K562 (cell line): ENCODE results near the gene BCL2L1. TPM values are rescaled to one million over a fixed set of nuclear protein-coding genes. Genes with fewer than 3 reads are reported as not detected.

Experiments
- ATAC-seq: fragments of 200-7000 bp; cut with Tn5 transposase; 3 replicates; pipeline ENCODE4 v1.9.1; 2020; ENCODE audit warnings: moderate library complexity
- BruUV-seq: library from RNA; stranded (reverse); fragments of 400-500 nt; replicated peaks from 2 replicates; lab custom pipeline; 2021; lab: Mats Ljungman, UMichigan
- CTCF ChIA-PET: fragments of 300-600 bp; formaldehyde crosslinking; extraction: SDS; loops from one replicate; lab custom pipeline; 2021; ENCODE audit warnings: low intra/inter-chr PET ratio; lab: Yijun Ruan, JAX
- POLR2A ChIA-PET: fragments of 300-600, 350-650 bp; sonication (Branson Sonifier 250); formaldehyde crosslinking; extraction: SDS; loops from one replicate; lab custom pipeline; 2021; ENCODE audit warnings: antibody characterized with exemption, inconsistent platforms; lab: Yijun Ruan, JAX
- DNase-seq, 4 experiments: peaks; one replicate each; pipeline versions ENCODE4 v3.0.0 to v3.0.0-alpha.2; 2011 to 2018; ENCODE audit warnings: low spot score in 3 of 4, mixed read lengths in 3 of 4; ENCODE audit errors: extremely low read depth in 1 of 4
- FAIRE-seq: peaks from 2 replicates; lab custom pipeline; 2011; peaks lifted over from hg19 to GRCh38; lab: Jason Lieb, UNC
- H2AFZ ChIP-seq: 2 replicates; pipeline ENCODE4 v1.6.0; 2011; ENCODE audit warnings: low read depth, low read length, control low read depth, inconsistent platforms
- H3K27ac ChIP-seq: fragments of 200-600 bp; 3 replicates; pipeline ENCODE4 v1.8.0; 2011; ENCODE audit warnings: low read depth, mild to moderate bottlenecking, control low read depth, inconsistent platforms, low read length, moderate library complexity, mixed read lengths; ENCODE audit errors: extremely low read depth
- H3K27me3 ChIP-seq, 2 experiments: fragments of 300-600 bp in 1 of 2; 2 replicates in 1 of 2; 3 replicates in 1 of 2; pipeline versions ENCODE4 v1.6.0 to v1.8.0; 2011; ENCODE audit warnings: inconsistent platforms in 2 of 2, low read length in 2 of 2, mild to moderate bottlenecking in 1 of 2, mixed read lengths in 1 of 2, moderate library complexity in 1 of 2; ENCODE audit not compliant: control insufficient read depth in 2 of 2, insufficient read depth in 2 of 2
- H3K36me3 ChIP-seq: fragments of 300-600 bp; 3 replicates; pipeline ENCODE4 v1.8.0; 2011; ENCODE audit warnings: mild to moderate bottlenecking, low read length, inconsistent platforms; ENCODE audit not compliant: control insufficient read depth, insufficient read depth
- H3K4me1 ChIP-seq, 2 experiments: fragments of 200-600 bp in 1 of 2; replicated peaks in 1 of 2; 2 replicates in 1 of 2; 3 replicates in 1 of 2; pipeline versions ENCODE4 v1.5.1 to v1.8.0; 2011; ENCODE audit warnings: inconsistent platforms in 2 of 2, low read length in 2 of 2, mild to moderate bottlenecking in 1 of 2, mixed read lengths in 1 of 2, moderate library complexity in 1 of 2; ENCODE audit not compliant: control insufficient read depth in 2 of 2, insufficient read depth in 2 of 2
- H3K4me2 ChIP-seq: 2 replicates; pipeline ENCODE4 v1.6.1; 2011; ENCODE audit warnings: low read length, control low read depth, inconsistent platforms, mixed read lengths; ENCODE audit not compliant: insufficient read depth
- H3K4me3 ChIP-seq: fragments of 200-600 bp; sonication (generic), shearing (Covaris generic); 2 replicates; pipeline ENCODE4 v1.5.1; 2016; ENCODE audit warnings: control low read depth, inconsistent platforms
- H3K79me2 ChIP-seq: fragments of 200-600 bp; 3 replicates; pipeline ENCODE4 v1.8.0; 2011; ENCODE audit warnings: low read length, inconsistent platforms; ENCODE audit not compliant: control insufficient read depth, insufficient read depth
- H3K9ac ChIP-seq, 2 experiments: 2 replicates each; pipeline versions ENCODE4 v1.6.0 to v1.6.1; 2011; ENCODE audit warnings: low read depth in 2 of 2, low read length in 2 of 2, control low read depth in 1 of 2, inconsistent platforms in 1 of 2, mild to moderate bottlenecking in 1 of 2, mixed read lengths in 1 of 2; ENCODE audit not compliant: insufficient read depth in 1 of 2
- H3K9me1 ChIP-seq: one replicate; pipeline ENCODE4 v1.6.0; 2011; ENCODE audit warnings: inconsistent platforms, mild to moderate bottlenecking, low read length, moderate library complexity; ENCODE audit not compliant: control insufficient read depth, insufficient read depth
- H3K9me3 ChIP-seq: replicated peaks from 2 replicates; pipeline ENCODE4 v1.5.1; 2011; ENCODE audit warnings: low read depth, low read length, inconsistent platforms; ENCODE audit not compliant: control insufficient read depth, insufficient read depth
- H4K20me1 ChIP-seq: replicated peaks from 2 replicates; pipeline ENCODE4 v1.6.1; 2011; ENCODE audit warnings: low read length, inconsistent platforms, mixed read lengths; ENCODE audit not compliant: control insufficient read depth, insufficient read depth
- BRF2 ChIP-seq: IDR thresholded peaks from 3 replicates; pipeline ENCODE4 v1.6.1; 2011; ENCODE audit warnings: borderline replicate concordance, mild to moderate bottlenecking; ENCODE audit not compliant: insufficient read length, insufficient read depth
- CHD4 ChIP-seq: fragments of 200-600 bp; sonication (generic); IDR thresholded peaks from 3 replicates; pipeline ENCODE4 v1.6.1; 2012; ENCODE audit warnings: low read depth, mild to moderate bottlenecking, mixed read lengths, low read length, inconsistent platforms; ENCODE audit not compliant: insufficient read depth, insufficient replicate concordance, poor library complexity, severe bottlenecking
- EP400 ChIP-seq: fragments of 450-650 bp; IDR thresholded peaks from 2 replicates; pipeline ENCODE4 v1.6.1; 2017; ENCODE audit warnings: antibody characterized with exemption, mild to moderate bottlenecking, moderate library complexity
- HDAC3 ChIP-seq: fragments of 450-650 bp; IDR thresholded peaks from 2 replicates; pipeline ENCODE4 v1.6.1; 2018; ENCODE audit warnings: borderline replicate concordance, mild to moderate bottlenecking, moderate library complexity; ENCODE audit not compliant: partially characterized antibody
- MAFF ChIP-seq: IDR thresholded peaks from 2 replicates; pipeline ENCODE4 v1.6.1; 2012; ENCODE audit warnings: low read length, improper control_type of control experiment
- MAZ ChIP-seq, 2 experiments: fragments of 450-650 bp in 1 of 2; sonication (generic) in 1 of 2; formaldehyde crosslinking; IDR thresholded peaks in 1 of 2; conservative IDR thresholded peaks in 1 of 2; 2 replicates each; pipeline versions ENCODE4 v1.4.0 to v1.5.0; 2020; ENCODE audit warnings: mild to moderate bottlenecking in 1 of 2, missing genetic modification reagents in 1 of 2
- MCM7 ChIP-seq, 2 experiments: fragments of 450-650 bp; IDR thresholded peaks; 2 replicates each; pipeline ENCODE4 v1.6.1; 2016 to 2018
- MECOM ChIP-seq: fragments of 250-450 bp; sonication (Bioruptor Pico); IDR thresholded peaks from 2 replicates; pipeline ENCODE4 v1.8.0; 2022; ENCODE audit warnings: inconsistent platforms
- NONO ChIP-seq, 2 experiments: fragments of 200-400 bp in 1 of 2; fragments of 450-650 bp in 1 of 2; formaldehyde crosslinking in 1 of 2; IDR thresholded peaks; 2 replicates each; pipeline ENCODE4 v1.6.1; 2017; ENCODE audit warnings: low read depth in 2 of 2, mild to moderate bottlenecking in 2 of 2, moderate library complexity in 2 of 2, low read length in 1 of 2
- NRF1 ChIP-seq, 2 experiments: fragments of 450-650 bp; IDR thresholded peaks in 1 of 2; conservative IDR thresholded peaks in 1 of 2; 2 replicates each; pipeline ENCODE4 v1.6.1; 2014; ENCODE audit warnings: mild to moderate bottlenecking in 2 of 2
- PHF8 ChIP-seq: fragments of 200-600 bp; sonication (generic); IDR thresholded peaks from 2 replicates; pipeline ENCODE4 v1.6.1; 2012; ENCODE audit warnings: mixed run types, mild to moderate bottlenecking, inconsistent platforms, low read length, moderate library complexity, borderline replicate concordance
- PRPF4 ChIP-seq: fragments of 200-400 bp; formaldehyde crosslinking; IDR thresholded peaks from one replicate; pipeline ENCODE4 v1.6.1; 2017; ENCODE audit warnings: low read length, low read depth, mild to moderate bottlenecking; ENCODE audit not compliant: insufficient read depth, poor library complexity, severe bottlenecking
- SIX5 ChIP-seq, 2 experiments: IDR thresholded peaks; 2 replicates each; pipeline ENCODE4 v1.6.1; 2011; ENCODE audit warnings: low read length in 2 of 2, borderline replicate concordance in 1 of 2, low read depth in 1 of 2, mild to moderate bottlenecking in 1 of 2, moderate library complexity in 1 of 2; ENCODE audit not compliant: insufficient read depth in 1 of 2
- XRCC3 ChIP-seq: fragments of 450-650 bp; IDR thresholded peaks from 2 replicates; pipeline ENCODE4 v1.6.1; 2017; ENCODE audit warnings: mild to moderate bottlenecking, moderate library complexity
- ZBTB1 ChIP-seq: sonication (generic); formaldehyde crosslinking; IDR thresholded peaks from 2 replicates; pipeline ENCODE4 v1.8.1; 2023; ENCODE audit warnings: missing genetic modification reagents, low read depth, mild to moderate bottlenecking, borderline replicate concordance
- ZNF316 ChIP-seq: fragments of 450-650 bp; IDR thresholded peaks from 2 replicates; pipeline ENCODE4 v1.6.1; 2016
- ZNF740 ChIP-seq, 3 experiments: fragments of 200-800 bp in 1 of 3; sonication (Bioruptor generic) in 1 of 3; sonication (generic) in 1 of 3; formaldehyde crosslinking in 1 of 3; IDR thresholded peaks; 2 replicates each; pipeline versions ENCODE4 v1.6.1 to v1.8.0; 2016 to 2022; ENCODE audit warnings: mild to moderate bottlenecking in 2 of 3, missing compliant biosample characterization in 2 of 3, missing genetic modification characterization in 2 of 3, missing genetic modification reagents in 1 of 3
- WGBS: fragments of 100-300 bp; shearing (Covaris generic); methylation state at CpG from one replicate; pipeline ENCODE4 v1.1.6; 2016; ENCODE audit warnings: low coverage, mixed read lengths; ENCODE audit not compliant: insufficient coverage; ENCODE audit errors: missing lambda C conversion rate; 5-methylcytosine and 5-hydroxymethylcytosine counted together
- in situ Hi-C: fragments of 300-500 bp; cut with MboI; formaldehyde crosslinking; loops from 4 replicates; pipeline ENCODE4 v1.15.0; 2018; ENCODE audit warnings: inconsistent platforms, mixed read lengths
- intact Hi-C: fragments of 100-400 bp; cut with micrococcal nuclease; formaldehyde crosslinking; loops from 2 replicates; pipeline ENCODE4 v1.14.2; 2022
- polyA plus RNA-seq, 8 experiments: library from polyadenylated mRNA; depleted of rRNA in 4 of 8; stranded (reverse) in 5 of 8; unstranded in 3 of 8; fragments of >200 nt; fragmentation: Nextera tagmentation in 2 of 8; fragmentation: Illumina TruSeq in 1 of 8; extraction: Ambion mirVana in 2 of 8; extraction: Trizol in 1 of 8; gene quantifications; 2 replicates each; pipeline versions ENCODE4 v1.2.1 to v1.2.3, GENCODE V29; 2011 to 2014; ENCODE audit warnings: inconsistent platforms in 1 of 8, missing spikeins in 1 of 8
- total RNA-seq, 7 experiments: library from RNA; depleted of rRNA in 6 of 7; stranded (reverse); fragments of >200 nt in 6 of 7; fragmentation: Illumina TruSeq in 2 of 7; extraction: Trizol in 2 of 7; gene quantifications; 2 replicates each; pipeline versions ENCODE4 v1.2.1 to v1.2.3, GENCODE V29; 2011 to 2021; ENCODE audit warnings: low replicate concordance in 1 of 7

Gene BCL2L1
- total and polyA plus RNA-seq, 9 of the 15 experiments (the other 6 are each of a cell fraction or from before 2014, with no cell fraction given): 3.3 to 182 (median 120) TPM

GRCh38 chr20:31722257-31723068 lies at the start of gene BCL2L1 (continued):
- TF ChIP-seq MAZ (CRISPR knock-in tag; conservative IDR thresholded peaks at IDR 0.05 in 1 of 2, IDR thresholded peaks at IDR 0.05 in 1 of 2) (peak in 1 of 2 experiments; percentile 51; a peak in 3 of 4 replicates), ZNF316 (no peak), ZBTB1 (CRISPR knock-in tag) (0 out of 2 replicates have a peak, but pooled peaks have one; percentile 45)

- TF ChIP-seq MAFF (no peak), PHF8 (no peak), NONO (IDR thresholded peaks at IDR 0.05; ENCODE audit: low read depth in 2 of 2, low read length in 1 of 2) (no peak), XRCC3 (no peak), BRF2 (no peak), MCM7 (IDR thresholded peaks at IDR 0.05) (no peak), CHD4 (no peak), MECOM (no peak), EP400 (no peak), PRPF4 (no peak), SIX5 (IDR thresholded peaks at IDR 0.05; ENCODE audit: borderline replicate concordance in 1 of 2, insufficient read depth in 1 of 2, low read depth in 1 of 2, low read length in 2 of 2) (no peak), HDAC3 (no peak), ZNF740 (CRISPR knock-in tag; IDR thresholded peaks at IDR 0.05) (no peak), ZNF740 (tag; IDR thresholded peaks at IDR 0.05) (no peak), NRF1 (conservative IDR thresholded peaks at IDR 0.05 in 1 of 2, IDR thresholded peaks at IDR 0.05 in 1 of 2) (no peak)
- TF ChIP-seq, all 486 proteins: peak for 0
- ChIA-PET POLR2A (interaction anchor here (0.6 to 1.0 kb wide), 2 partner anchors 12 to 157 kb away, joined by 4 read pairs; no protein-coding TSS in a partner anchor), CTCF (no interaction called here)
- in situ Hi-C loops (no loop called here), intact Hi-C loops (no loop called here)
- Histone ChIP-seq H3K9me1 (no peaks in the 10 kb centered on the region), H3K9ac (no peak overlapping the region), H3K36me3 (peaks cover 87% of the 10 kb centered on the region), H2AFZ (no peak overlapping the region), H3K9me3 (no peaks in the 10 kb centered on the region), H3K27me3 (no peaks in the 10 kb centered on the region), H3K4me2 (no peak overlapping the region), H3K27ac (no peak overlapping the region), H3K4me3 (no peak overlapping the region), H4K20me1 (no peaks in the 10 kb centered on the region), H3K79me2 (peaks cover 11% of the 10 kb centered on the region; the same call in 1 of the 3 replicates), H3K4me1 (no peaks in the 10 kb centered on the region)
- no peak for FAIRE-seq
- BruUV-seq: no TSS peak
- no peak for DNase-seq
- 94% methylated on average over 1 of the region's 1 CpG for WGBS
- no peak for ATAC-seq
These were observed 47.6 kb upstream of the BCL2L1 start for GRCh38 chr20:31770243-31770642.
